Neural progenitor cell (in vitro differentiated cells): ENCODE results near the gene CISD1. TPM values are rescaled to one million over a fixed set of nuclear protein-coding genes. Genes with fewer than 3 reads are reported as not detected.

Experiments
- DNase-seq: peaks from one replicate; pipeline ENCODE4 v3.0.0-alpha.2; 2016; ENCODE audit warnings: low spot score
- H2AFZ ChIP-seq: fragments of 200-600 bp; sonication (generic); replicated peaks from 2 replicates; pipeline ENCODE4 v1.6.1; 2016; ENCODE audit warnings: antibody characterized with exemption
- H3F3A ChIP-seq: fragments of 200-600 bp; sonication (generic); 2 replicates; pipeline ENCODE4 v1.6.1; 2016; ENCODE audit warnings: antibody characterized with exemption, low read depth
- H3K27ac ChIP-seq: fragments of 200-600 bp; sonication (generic); 2 replicates; pipeline ENCODE4 v1.5.1; 2016; ENCODE audit warnings: mild to moderate bottlenecking
- H3K27me3 ChIP-seq: fragments of 200-600 bp; sonication (generic); 2 replicates; pipeline ENCODE4 v1.6.1; 2016; ENCODE audit warnings: mild to moderate bottlenecking, moderate library complexity
- H3K36me3 ChIP-seq: fragments of 200-600 bp; sonication (generic); 2 replicates; pipeline ENCODE4 v1.5.1; 2016
- H3K4me1 ChIP-seq: fragments of 200-600 bp; sonication (generic); 2 replicates; pipeline ENCODE4 v1.6.1; 2016; ENCODE audit warnings: mixed run types
- H3K4me2 ChIP-seq: fragments of 200-600 bp; sonication (generic); 2 replicates; pipeline ENCODE4 v1.6.1; 2016
- H3K4me3 ChIP-seq: fragments of 200-600 bp; sonication (generic); 2 replicates; pipeline ENCODE4 v1.5.1; 2016
- H3K79me2 ChIP-seq: fragments of 200-600 bp; sonication (generic); 2 replicates; pipeline ENCODE4 v1.6.1; 2016; ENCODE audit warnings: low read depth
- H3K9ac ChIP-seq: fragments of 200-600 bp; sonication (generic); 2 replicates; pipeline ENCODE4 v1.6.1; 2016
- H3K9me3 ChIP-seq: fragments of 200-600 bp; sonication (generic); 2 replicates; pipeline ENCODE4 v1.5.1; 2016; ENCODE audit warnings: low read depth
- H4K20me1 ChIP-seq: fragments of 200-600 bp; sonication (generic); 2 replicates; pipeline ENCODE4 v1.6.1; 2016; ENCODE audit warnings: low read depth
- H3K27ac Mint-ChIP-seq: 3 replicates; pipeline ENCODE4 v1.8.0; 2021; ENCODE audit warnings: mixed read lengths
- H3K27me3 Mint-ChIP-seq: 2 replicates; pipeline ENCODE4 v1.8.0; 2022; ENCODE audit warnings: low read depth, mild to moderate bottlenecking, inconsistent platforms, moderate library complexity, mixed read lengths; ENCODE audit not compliant: insufficient read depth
- H3K36me3 Mint-ChIP-seq: 3 replicates; pipeline ENCODE4 v1.8.0; 2021; ENCODE audit warnings: mixed read lengths
- H3K4me1 Mint-ChIP-seq: 3 replicates; pipeline ENCODE4 v1.8.0; 2021; ENCODE audit warnings: mixed read lengths
- H3K4me3 Mint-ChIP-seq: 3 replicates; pipeline ENCODE4 v1.8.0; 2021; ENCODE audit warnings: mild to moderate bottlenecking, moderate library complexity, mixed read lengths
- H3K9me3 Mint-ChIP-seq: 3 replicates; pipeline ENCODE4 v1.8.0; 2020; ENCODE audit warnings: mixed read lengths
- CTCF ChIP-seq: fragments of 200-600 bp; sonication (generic); IDR thresholded peaks from 2 replicates; pipeline ENCODE4 v1.5.1; 2017; ENCODE audit warnings: antibody characterized with exemption, mild to moderate bottlenecking
- EZH2 ChIP-seq: fragments of 200-600 bp; sonication (generic); IDR thresholded peaks from 2 replicates; pipeline ENCODE4 v1.6.1; 2017; ENCODE audit warnings: antibody characterized with exemption, mild to moderate bottlenecking, moderate library complexity
- EZH2phosphoT487 ChIP-seq: fragments of 200-600 bp; sonication (generic); IDR thresholded peaks from 2 replicates; pipeline ENCODE4 v1.6.1; 2017; ENCODE audit warnings: antibody characterized with exemption
- total RNA-seq: library from RNA; depleted of rRNA; stranded (reverse); fragments of >200 nt; gene quantifications from 2 replicates; pipeline ENCODE4 v1.2.3, GENCODE V29; 2015; ENCODE audit warnings: low replicate concordance

CISD1 gene
- total RNA-seq, 1 donor from 2014 or later, result 27.6 TPM

GRCh38 chr10:58275261-58275660, 6.3 kb downstream of the CISD1 start:
- Histone ChIP-seq H3K36me3 (no peaks in the 10 kb centered on the region), H3K4me3 (no peak overlapping the region), H2AFZ (no peak overlapping the region), H4K20me1 (no peaks in the 10 kb centered on the region), H3K4me2 (no peak overlapping the region), H3K9ac (no peak overlapping the region), H3K4me1 (peaks cover 8% of the 10 kb centered on the region), H3K79me2 (peaks cover 35% of the 10 kb centered on the region), H3K27ac (no peak overlapping the region), H3K9me3 (no peaks in the 10 kb centered on the region), H3F3A (no peaks in the 10 kb centered on the region), H3K27me3 (no peaks in the 10 kb centered on the region)
- no peak for TF ChIP-seq EZH2phosphoT487
- no peak for TF ChIP-seq CTCF
- TF ChIP-seq EZH2, result no peak
- peaks cover 9% of the 10 kb centered on the region for H3K36me3 Mint-ChIP-seq
- H3K27me3 Mint-ChIP-seq, result no peaks in the 10 kb centered on the region
- H3K4me3 Mint-ChIP-seq, result no peak overlapping the region
- peaks cover 17% of the 10 kb centered on the region for H3K4me1 Mint-ChIP-seq
- H3K27ac Mint-ChIP-seq, result no peak overlapping the region
- no peaks in the 10 kb centered on the region for H3K9me3 Mint-ChIP-seq
- DNase-seq, result no peak

- H3K79me2 ChIP-seq, result peaks cover 28% of the 10 kb centered on the region
- Mint-ChIP-seq H3K4me1 (peaks cover 11% of the 10 kb centered on the region), H3K27ac (no peak overlapping the region), H3K27me3 (no peaks in the 10 kb centered on the region), H3K9me3 (no peaks in the 10 kb centered on the region), H3K4me3 (no peak overlapping the region), H3K36me3 (peaks cover 9% of the 10 kb centered on the region)
- no peaks in the 10 kb centered on the region for H4K20me1 ChIP-seq
- H3K27me3 ChIP-seq, result no peaks in the 10 kb centered on the region
- H3K4me1 ChIP-seq, result peaks cover 6% of the 10 kb centered on the region
- H2AFZ ChIP-seq, result no peak overlapping the region
- no peak overlapping the region for H3K9ac ChIP-seq
- no peaks in the 10 kb centered on the region for H3F3A ChIP-seq
- H3K4me2 ChIP-seq, result no peak overlapping the region
- H3K9me3 ChIP-seq, result no peaks in the 10 kb centered on the region
- TF ChIP-seq CTCF (no peak), EZH2phosphoT487 (no peak), EZH2 (no peak)
- peak; percentile 24 for DNase-seq
- no peak overlapping the region for H3K4me3 ChIP-seq
- H3K36me3 ChIP-seq, result no peaks in the 10 kb centered on the region
- H3K27ac ChIP-seq, result no peak overlapping the region
These were observed 6.9 kb downstream of the CISD1 start for GRCh38 chr10:58275908-58276307.

GRCh38 chr10:58278274-58278961, 9.5 kb downstream of the CISD1 start:
- H3K9me3 ChIP-seq, result no peaks in the 10 kb centered on the region
- no peak for DNase-seq
- peaks cover 6% of the 10 kb centered on the region for H3K79me2 ChIP-seq
- H3K36me3 Mint-ChIP-seq, result peaks cover 6% of the 10 kb centered on the region
- H3K27me3 ChIP-seq, result no peaks in the 10 kb centered on the region
- H3K4me3 Mint-ChIP-seq, result no peak overlapping the region
- H3K4me1 Mint-ChIP-seq, result peaks cover 9% of the 10 kb centered on the region
- no peak overlapping the region for H3K4me2 ChIP-seq
- no peaks in the 10 kb centered on the region for H4K20me1 ChIP-seq
- no peak overlapping the region for H2AFZ ChIP-seq
- no peak overlapping the region for H3K4me3 ChIP-seq
- TF ChIP-seq EZH2 (no peak), CTCF (no peak), EZH2phosphoT487 (no peak)
- peaks cover 6% of the 10 kb centered on the region for H3K4me1 ChIP-seq
- H3K27ac ChIP-seq, result no peak overlapping the region
- H3K27me3 Mint-ChIP-seq, result no peaks in the 10 kb centered on the region
- H3K9me3 Mint-ChIP-seq, result no peaks in the 10 kb centered on the region
- H3K36me3 ChIP-seq, result no peaks in the 10 kb centered on the region
- H3K27ac Mint-ChIP-seq, result no peak overlapping the region
- no peak overlapping the region for H3K9ac ChIP-seq
- H3F3A ChIP-seq, result no peaks in the 10 kb centered on the region
